HL-60 (cell line): Measurements from ENCODE around the gene FAM20A.

Experiments
- DNase-seq, 2 experiments: peaks; one replicate each; pipeline ENCODE4 v3.0.0-alpha.2; 2010 to 2020; ENCODE audit warnings: low read depth in 1 of 2, low spot score in 1 of 2
- H3K27ac ChIP-seq: fragments of 250-450 bp; sonication (Bioruptor Pico); replicated peaks from 2 replicates; pipeline ENCODE4 v1.5.1; 2020; ENCODE audit warnings: mild to moderate bottlenecking, moderate library complexity
- H3K27me3 ChIP-seq: fragments of 250-450 bp; sonication (Bioruptor Pico); 2 replicates; pipeline ENCODE4 v1.5.1; 2021; ENCODE audit warnings: mild to moderate bottlenecking, moderate library complexity; ENCODE audit not compliant: insufficient read depth, poor library complexity, severe bottlenecking
- H3K4me3 ChIP-seq: replicated peaks from 2 replicates; pipeline ENCODE4 v1.5.1; 2011; ENCODE audit warnings: mild to moderate bottlenecking, control low read depth, low read length; ENCODE audit not compliant: insufficient read depth
- GABPA ChIP-seq: IDR thresholded peaks from 2 replicates; pipeline ENCODE4 v1.6.1; 2012; ENCODE audit warnings: low read depth
- POLR2AphosphoS5 ChIP-seq: IDR thresholded peaks from 2 replicates; pipeline ENCODE4 v1.6.1; 2012; ENCODE audit warnings: low read depth
- SPI1 ChIP-seq: IDR thresholded peaks from 2 replicates; pipeline ENCODE4 v1.6.1; 2012; ENCODE audit warnings: low read depth, mild to moderate bottlenecking, borderline replicate concordance
- TF ChIP-seq, protein P1 (sequence below): IDR thresholded peaks from 2 replicates; pipeline ENCODE4 v1.6.1; 2012; ENCODE audit warnings: low read depth; ENCODE audit not compliant: insufficient replicate concordance
- TF ChIP-seq, protein P2 (sequence below): IDR thresholded peaks from one replicate; pipeline ENCODE4 v1.5.1; 2011; ENCODE audit warnings: low read length, control low read depth, inconsistent platforms; ENCODE audit not compliant: insufficient read depth

Gene FAM20A

DNA sequence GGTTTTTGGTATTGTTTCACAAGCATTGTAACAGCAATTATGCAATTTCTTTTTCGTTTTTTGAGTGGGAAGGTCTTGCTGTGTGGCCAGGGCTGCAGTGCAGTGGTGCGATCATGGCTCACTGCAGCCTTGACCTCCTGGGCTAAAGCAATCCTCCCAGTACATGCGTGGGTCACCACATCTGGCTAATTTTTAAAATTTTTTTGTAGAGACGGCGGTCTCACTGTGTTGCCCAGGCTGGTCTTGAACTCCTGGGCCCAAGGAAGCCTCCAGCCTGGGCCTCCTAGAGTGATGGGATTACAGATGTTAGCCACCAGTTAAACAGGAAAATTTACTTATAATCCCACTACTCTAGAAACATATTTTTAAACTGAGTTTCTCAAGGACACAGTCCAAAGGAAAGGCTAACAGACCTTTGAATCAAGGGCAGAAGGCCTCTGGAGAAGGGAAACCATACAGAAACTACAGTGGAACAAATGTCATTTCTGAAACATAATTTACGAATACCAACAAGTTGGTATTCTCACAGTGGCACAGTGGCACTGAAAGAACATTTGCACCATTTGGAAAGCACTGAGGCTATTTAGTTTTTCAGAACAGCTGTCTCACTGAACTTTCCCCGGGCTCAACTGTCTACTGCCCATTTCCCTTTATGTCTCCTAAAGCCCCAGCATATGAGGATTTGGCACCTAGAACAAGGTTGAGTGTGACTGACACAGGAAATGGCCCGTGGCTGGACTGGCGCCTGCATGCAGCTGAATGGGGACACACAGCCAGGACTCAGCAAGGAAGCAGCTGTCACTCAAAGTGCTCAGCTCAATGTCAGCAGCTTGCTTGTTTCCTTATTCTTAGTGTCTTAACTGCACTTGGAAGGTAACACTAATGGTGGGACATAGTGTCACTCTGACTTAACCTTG is 91.8 kb downstream of the FAM20A start:
- TF ChIP-seq GABPA (no peak), POLR2AphosphoS5 (no peak), SPI1 (no peak)
- TF ChIP-seq, protein P1, sequence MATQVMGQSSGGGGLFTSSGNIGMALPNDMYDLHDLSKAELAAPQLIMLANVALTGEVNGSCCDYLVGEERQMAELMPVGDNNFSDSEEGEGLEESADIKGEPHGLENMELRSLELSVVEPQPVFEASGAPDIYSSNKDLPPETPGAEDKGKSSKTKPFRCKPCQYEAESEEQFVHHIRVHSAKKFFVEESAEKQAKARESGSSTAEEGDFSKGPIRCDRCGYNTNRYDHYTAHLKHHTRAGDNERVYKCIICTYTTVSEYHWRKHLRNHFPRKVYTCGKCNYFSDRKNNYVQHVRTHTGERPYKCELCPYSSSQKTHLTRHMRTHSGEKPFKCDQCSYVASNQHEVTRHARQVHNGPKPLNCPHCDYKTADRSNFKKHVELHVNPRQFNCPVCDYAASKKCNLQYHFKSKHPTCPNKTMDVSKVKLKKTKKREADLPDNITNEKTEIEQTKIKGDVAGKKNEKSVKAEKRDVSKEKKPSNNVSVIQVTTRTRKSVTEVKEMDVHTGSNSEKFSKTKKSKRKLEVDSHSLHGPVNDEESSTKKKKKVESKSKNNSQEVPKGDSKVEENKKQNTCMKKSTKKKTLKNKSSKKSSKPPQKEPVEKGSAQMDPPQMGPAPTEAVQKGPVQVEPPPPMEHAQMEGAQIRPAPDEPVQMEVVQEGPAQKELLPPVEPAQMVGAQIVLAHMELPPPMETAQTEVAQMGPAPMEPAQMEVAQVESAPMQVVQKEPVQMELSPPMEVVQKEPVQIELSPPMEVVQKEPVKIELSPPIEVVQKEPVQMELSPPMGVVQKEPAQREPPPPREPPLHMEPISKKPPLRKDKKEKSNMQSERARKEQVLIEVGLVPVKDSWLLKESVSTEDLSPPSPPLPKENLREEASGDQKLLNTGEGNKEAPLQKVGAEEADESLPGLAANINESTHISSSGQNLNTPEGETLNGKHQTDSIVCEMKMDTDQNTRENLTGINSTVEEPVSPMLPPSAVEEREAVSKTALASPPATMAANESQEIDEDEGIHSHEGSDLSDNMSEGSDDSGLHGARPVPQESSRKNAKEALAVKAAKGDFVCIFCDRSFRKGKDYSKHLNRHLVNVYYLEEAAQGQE = no peak
- TF ChIP-seq, protein P2, sequence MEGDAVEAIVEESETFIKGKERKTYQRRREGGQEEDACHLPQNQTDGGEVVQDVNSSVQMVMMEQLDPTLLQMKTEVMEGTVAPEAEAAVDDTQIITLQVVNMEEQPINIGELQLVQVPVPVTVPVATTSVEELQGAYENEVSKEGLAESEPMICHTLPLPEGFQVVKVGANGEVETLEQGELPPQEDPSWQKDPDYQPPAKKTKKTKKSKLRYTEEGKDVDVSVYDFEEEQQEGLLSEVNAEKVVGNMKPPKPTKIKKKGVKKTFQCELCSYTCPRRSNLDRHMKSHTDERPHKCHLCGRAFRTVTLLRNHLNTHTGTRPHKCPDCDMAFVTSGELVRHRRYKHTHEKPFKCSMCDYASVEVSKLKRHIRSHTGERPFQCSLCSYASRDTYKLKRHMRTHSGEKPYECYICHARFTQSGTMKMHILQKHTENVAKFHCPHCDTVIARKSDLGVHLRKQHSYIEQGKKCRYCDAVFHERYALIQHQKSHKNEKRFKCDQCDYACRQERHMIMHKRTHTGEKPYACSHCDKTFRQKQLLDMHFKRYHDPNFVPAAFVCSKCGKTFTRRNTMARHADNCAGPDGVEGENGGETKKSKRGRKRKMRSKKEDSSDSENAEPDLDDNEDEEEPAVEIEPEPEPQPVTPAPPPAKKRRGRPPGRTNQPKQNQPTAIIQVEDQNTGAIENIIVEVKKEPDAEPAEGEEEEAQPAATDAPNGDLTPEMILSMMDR = no peak
- no peak overlapping the region for H3K4me3 ChIP-seq
- no peaks in the 10 kb centered on the region for H3K27me3 ChIP-seq
- peak overlapping the region; percentile 72 for H3K27ac ChIP-seq
- DNase-seq = peak; percentile 41 to 74

DNA sequence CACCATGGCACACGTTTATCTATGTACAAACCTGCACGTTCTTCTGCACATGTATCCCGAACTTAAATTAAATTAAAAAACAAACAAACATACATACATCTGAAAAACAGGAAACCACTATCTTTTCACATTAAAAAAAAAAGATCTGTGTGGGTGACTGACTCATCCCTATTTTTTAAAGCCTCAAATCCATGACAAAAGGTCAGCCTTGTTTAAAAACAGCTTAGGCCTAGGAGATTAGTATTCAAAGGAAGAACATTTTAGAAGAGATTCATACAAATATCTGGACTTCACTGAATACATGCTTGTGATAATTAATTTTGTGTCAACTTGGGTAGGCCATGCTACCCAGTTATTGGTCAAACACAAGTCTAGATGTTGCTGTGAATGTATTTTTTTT is 93.6 kb downstream of the FAM20A start:
- no peak overlapping the region for H3K4me3 ChIP-seq

DNA sequence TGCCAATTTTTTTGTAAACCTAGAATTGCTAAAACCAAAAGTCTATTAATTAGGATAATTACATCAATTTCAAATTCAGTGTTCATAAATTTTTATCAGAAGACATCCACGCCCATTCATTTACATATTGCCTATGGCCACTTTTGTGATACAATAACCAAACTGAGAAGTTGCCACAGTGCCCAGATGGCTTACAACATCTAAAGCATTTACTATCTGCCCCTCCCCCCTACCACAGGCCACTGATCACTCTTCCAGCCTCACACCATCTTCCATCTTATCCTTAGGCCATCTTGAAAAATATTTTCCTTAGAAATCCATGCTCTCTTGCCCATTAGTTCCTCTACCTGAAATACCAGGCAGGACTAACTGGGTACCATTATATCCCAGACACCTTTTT is 95.2 kb downstream of the FAM20A start:
- Histone ChIP-seq H3K27ac (no peak overlapping the region), H3K4me3 (no peak overlapping the region), H3K27me3 (no peaks in the 10 kb centered on the region)
- no peak for TF ChIP-seq GABPA
- TF ChIP-seq, protein P2 = no peak
- TF ChIP-seq, protein P1 = no peak
- TF ChIP-seq POLR2AphosphoS5 = no peak
- no peak for TF ChIP-seq SPI1
- DNase-seq = peak; percentile 43 to 67

More for the DNA sequence above, 93.6 kb downstream of the FAM20A start:
- DNase-seq = no peak
- H3K27me3 ChIP-seq = no peaks in the 10 kb centered on the region
- TF ChIP-seq, protein P2 = no peak
- no peak for TF ChIP-seq SPI1
- TF ChIP-seq, protein P1 = no peak
- TF ChIP-seq GABPA = no peak
- TF ChIP-seq POLR2AphosphoS5 = no peak
- no peak overlapping the region for H3K27ac ChIP-seq
